Thyroid gland (tissue), 4 donors: Measurements from ENCODE around the gene PLA2G6. TPM values are rescaled to one million over a fixed set of nuclear protein-coding genes. Genes with fewer than 3 reads are reported as not detected.

Experiments used
- DNase-seq, 2 donors: peaks; one replicate each; pipeline ENCODE4 v3.0.0-alpha.2; 2019
- H3K27ac ChIP-seq, 3 donors: fragments of 200-600 bp; sonication (generic); 1 replicate in 2 of 3; 2 replicates in 1 of 3; pipeline ENCODE4 v1.5.1; 2016 to 2019; ENCODE audit warnings: mild to moderate bottlenecking in 1 of 3, moderate library complexity in 1 of 3
- H3K27me3 ChIP-seq: fragments of 200-600 bp; sonication (generic); one replicate; pipeline ENCODE4 v1.5.1; 2019
- H3K36me3 ChIP-seq, 2 donors: fragments of 200-600 bp; sonication (generic); one replicate each; pipeline ENCODE4 v1.5.1; 2016 to 2019
- H3K4me1 ChIP-seq, 2 donors: fragments of 200-600 bp; sonication (generic); one replicate each; pipeline ENCODE4 v1.5.1; 2017 to 2019
- H3K4me3 ChIP-seq, 3 donors: fragments of 200-600 bp; sonication (generic); replicated peaks in 1 of 3; 1 replicate in 2 of 3; 2 replicates in 1 of 3; pipeline ENCODE4 v1.5.1; 2016; ENCODE audit warnings: mild to moderate bottlenecking in 1 of 3
- H3K9me3 ChIP-seq: fragments of 200-600 bp; sonication (generic); one replicate; pipeline ENCODE4 v1.5.1; 2017
- POLR2A ChIP-seq, 2 donors: fragments of 450-650 bp; IDR thresholded peaks; one replicate each; pipeline ENCODE4 v1.6.1; 2017; ENCODE audit warnings: antibody characterized with exemption in 2 of 2, mild to moderate bottlenecking in 2 of 2, moderate library complexity in 1 of 2
- WGBS, 2 donors: methylation state at CpG; one replicate each; pipeline ENCODE4 v1.1.5; 2017; 5-methylcytosine and 5-hydroxymethylcytosine counted together
- intact Hi-C: fragments of 100-400 bp; cut with DNase I; formaldehyde crosslinking; loops from one replicate; pipeline ENCODE4 v1.15.1; 2023
- total RNA-seq, 4 donors: library from RNA; depleted of rRNA; stranded (reverse); fragments of >200 nt; gene quantifications; one replicate each; pipeline ENCODE4 v1.2.3, GENCODE V29; 2016
- TF ChIP-seq, protein P1 (sequence below), 6 experiments: fragments of 200-600 bp in 3 of 6; fragments of 450-650 bp in 3 of 6; sonication (generic) in 3 of 6; IDR thresholded peaks; one replicate each; pipeline ENCODE4 v1.5.1; 2016 to 2019; ENCODE audit warnings: antibody characterized with exemption in 6 of 6, mild to moderate bottlenecking in 2 of 6, inconsistent platforms in 1 of 6, moderate library complexity in 1 of 6

The PLA2G6 gene
- total RNA-seq, 4 donors from 2014 or later, result 106 to 122 (median 112) TPM

GRCh38 chr22:38111925-38112355 is 69.7 kb downstream of the PLA2G6 start:
- TF ChIP-seq POLR2A (IDR thresholded peaks at IDR 0.05), result no peak
- TF ChIP-seq, protein P1, sequence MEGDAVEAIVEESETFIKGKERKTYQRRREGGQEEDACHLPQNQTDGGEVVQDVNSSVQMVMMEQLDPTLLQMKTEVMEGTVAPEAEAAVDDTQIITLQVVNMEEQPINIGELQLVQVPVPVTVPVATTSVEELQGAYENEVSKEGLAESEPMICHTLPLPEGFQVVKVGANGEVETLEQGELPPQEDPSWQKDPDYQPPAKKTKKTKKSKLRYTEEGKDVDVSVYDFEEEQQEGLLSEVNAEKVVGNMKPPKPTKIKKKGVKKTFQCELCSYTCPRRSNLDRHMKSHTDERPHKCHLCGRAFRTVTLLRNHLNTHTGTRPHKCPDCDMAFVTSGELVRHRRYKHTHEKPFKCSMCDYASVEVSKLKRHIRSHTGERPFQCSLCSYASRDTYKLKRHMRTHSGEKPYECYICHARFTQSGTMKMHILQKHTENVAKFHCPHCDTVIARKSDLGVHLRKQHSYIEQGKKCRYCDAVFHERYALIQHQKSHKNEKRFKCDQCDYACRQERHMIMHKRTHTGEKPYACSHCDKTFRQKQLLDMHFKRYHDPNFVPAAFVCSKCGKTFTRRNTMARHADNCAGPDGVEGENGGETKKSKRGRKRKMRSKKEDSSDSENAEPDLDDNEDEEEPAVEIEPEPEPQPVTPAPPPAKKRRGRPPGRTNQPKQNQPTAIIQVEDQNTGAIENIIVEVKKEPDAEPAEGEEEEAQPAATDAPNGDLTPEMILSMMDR (IDR thresholded peaks at IDR 0.05), result no peak
- H3K4me3 ChIP-seq, result no peak overlapping the region
- WGBS, 2 donors, result 85 to 93% methylated on average over 5 to 11 of the region's 11 CpGs
- intact Hi-C loops, result loop anchor here (5.0 kb wide), 1 partner anchor 240 kb away; no protein-coding TSS in a partner anchor
- H3K4me1 ChIP-seq, result no peaks in the 10 kb centered on the region
- H3K27me3 ChIP-seq, result no peaks in the 10 kb centered on the region
- H3K36me3 ChIP-seq, result no peaks in the 10 kb centered on the region
- no peak for DNase-seq
- no peaks in the 10 kb centered on the region for H3K9me3 ChIP-seq
- no peak overlapping the region for H3K27ac ChIP-seq

DNA sequence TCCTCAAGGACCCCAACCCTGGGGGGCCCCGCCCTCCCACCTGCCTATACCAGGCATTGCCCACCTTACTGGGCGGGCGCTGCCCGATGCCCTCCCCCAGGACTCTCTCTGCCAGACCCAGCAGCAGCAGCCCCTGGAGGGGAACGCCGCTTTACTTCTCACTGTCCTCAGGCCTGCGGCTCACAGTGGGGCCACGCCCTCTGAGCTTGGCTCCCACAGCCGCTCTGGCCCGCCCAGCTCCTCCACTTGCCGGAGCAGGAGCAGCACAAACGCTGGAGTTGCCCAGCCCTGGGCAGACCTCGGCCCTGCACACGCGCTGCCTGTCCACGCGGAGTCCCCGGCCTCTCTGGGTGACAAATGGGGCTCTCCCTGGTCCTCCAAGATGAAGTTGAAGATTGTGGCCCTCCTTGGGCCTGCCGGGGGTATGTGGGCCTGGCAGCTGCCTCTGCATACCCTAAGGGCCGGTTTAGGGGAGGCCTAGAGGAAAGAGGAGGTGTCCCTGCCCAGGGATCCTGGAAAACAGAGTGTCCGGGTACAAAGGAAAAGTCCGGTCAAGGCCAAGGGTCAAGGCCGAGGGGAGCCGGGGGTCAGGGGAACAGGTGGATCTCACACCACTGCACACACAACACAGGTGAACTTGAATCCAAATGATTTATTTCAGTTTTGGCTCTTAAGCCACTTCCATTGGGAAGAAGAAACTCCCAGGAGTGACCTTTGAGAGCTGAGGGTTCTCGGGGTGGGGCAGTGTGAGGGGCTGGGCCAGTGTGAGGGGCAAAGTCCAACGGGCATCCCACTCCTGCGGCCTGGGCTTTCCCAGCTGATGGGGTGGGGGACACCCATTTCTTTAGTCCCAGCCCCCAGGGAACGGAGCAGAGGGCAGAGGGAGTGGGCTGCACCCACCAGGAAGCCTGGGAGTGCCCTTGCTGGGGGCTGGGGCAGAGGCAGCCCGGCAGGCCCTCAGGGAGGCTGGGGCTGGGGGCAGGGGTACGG is 70.5 kb downstream of the PLA2G6 start:
- 76 to 90% methylated on average over 15 to 16 of the region's 30 CpGs for WGBS, 2 donors
- no peaks in the 10 kb centered on the region for H3K36me3 ChIP-seq
- no peak for DNase-seq
- no peak overlapping the region for H3K4me3 ChIP-seq
- no peaks in the 10 kb centered on the region for H3K4me1 ChIP-seq
- intact Hi-C loops, result loop anchor here (5.0 kb wide), 1 partner anchor 241 kb away; no protein-coding TSS in a partner anchor
- TF ChIP-seq POLR2A (IDR thresholded peaks at IDR 0.05), result no peak
- TF ChIP-seq, protein P1 (IDR thresholded peaks at IDR 0.05), result no peak
- H3K9me3 ChIP-seq, result no peaks in the 10 kb centered on the region
- no peaks in the 10 kb centered on the region for H3K27me3 ChIP-seq
- no peak overlapping the region for H3K27ac ChIP-seq

GRCh38 chr22:38110008-38110862 is 71.4 kb downstream of the PLA2G6 start, which contains the start of gene BAIAP2L2:
Gene BAIAP2L2, minus strand, starts transcription at chr22:38110684. Its CDS starts 159 bp downstream, at chr22:38110525.
- H3K4me3 ChIP-seq, result no peak within 1 kb of the TSS
- H3K27me3 ChIP-seq, result no peaks in the 10 kb centered on the region
- H3K4me1 ChIP-seq, result no peaks in the 10 kb centered on the region
- no peaks in the 10 kb centered on the region for H3K36me3 ChIP-seq
- H3K9me3 ChIP-seq, result no peaks in the 10 kb centered on the region
- DNase-seq, result no peak
- intact Hi-C loops, result loop anchor here (5.0 kb wide), 1 partner anchor 242 kb away; no protein-coding TSS in a partner anchor
- TF ChIP-seq, protein P1 (IDR thresholded peaks at IDR 0.05), result no peak
- TF ChIP-seq POLR2A (IDR thresholded peaks at IDR 0.05), result no peak
- WGBS, 2 donors, result 83 to 92% methylated on average over 9 to 18 of the region's 19 CpGs
- H3K27ac ChIP-seq, result no peak within 1 kb of the TSS

GRCh38 chr22:38109371-38110001 is 72.1 kb downstream of the PLA2G6 start:
- H3K27me3 ChIP-seq, result no peaks in the 10 kb centered on the region
- 88 to 99% methylated on average over 7 to 8 of the region's 22 CpGs for WGBS, 2 donors
- no peak overlapping the region for H3K4me3 ChIP-seq
- intact Hi-C loops, result loop anchor here (5.0 kb wide), 1 partner anchor 243 kb away; no protein-coding TSS in a partner anchor
- no peak for DNase-seq
- no peaks in the 10 kb centered on the region for H3K36me3 ChIP-seq
- H3K4me1 ChIP-seq, result no peaks in the 10 kb centered on the region
- TF ChIP-seq, protein P1 (IDR thresholded peaks at IDR 0.05), result no peak
- TF ChIP-seq POLR2A (IDR thresholded peaks at IDR 0.05), result no peak
- H3K9me3 ChIP-seq, result no peaks in the 10 kb centered on the region
- no peak overlapping the region for H3K27ac ChIP-seq
